ENCODE results near the gene BMX.

DNA sequence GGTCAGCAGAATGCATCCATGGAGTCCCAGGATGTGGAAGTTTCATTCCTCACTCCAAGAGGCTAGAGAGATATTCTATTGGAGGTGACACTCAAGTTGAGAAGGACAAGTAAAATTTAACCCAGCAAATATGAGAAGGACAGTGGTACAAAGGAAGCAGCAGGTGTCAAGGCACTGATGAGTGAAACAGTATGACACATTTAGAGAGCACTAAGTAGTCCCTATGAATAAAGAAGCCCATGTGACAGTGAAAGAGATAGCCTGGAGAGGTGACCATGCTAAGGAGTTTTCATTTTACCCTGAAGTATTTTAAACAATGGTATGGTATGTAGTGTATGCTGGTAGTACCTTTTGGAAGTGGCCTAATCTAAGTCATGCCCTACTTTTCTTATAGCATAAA lies 9.2 kb downstream of the BMX start:
- TF ChIP-seq POLR2A (IDR thresholded peaks at IDR 0.05) (no peak), CTCF (IDR thresholded peaks at IDR 0.05) (no peak)
